ENCODE results near the gene SKAP2.
A peak's percentile ranks its signal among the peaks of the same experiment; 100 is the strongest.

DNA sequence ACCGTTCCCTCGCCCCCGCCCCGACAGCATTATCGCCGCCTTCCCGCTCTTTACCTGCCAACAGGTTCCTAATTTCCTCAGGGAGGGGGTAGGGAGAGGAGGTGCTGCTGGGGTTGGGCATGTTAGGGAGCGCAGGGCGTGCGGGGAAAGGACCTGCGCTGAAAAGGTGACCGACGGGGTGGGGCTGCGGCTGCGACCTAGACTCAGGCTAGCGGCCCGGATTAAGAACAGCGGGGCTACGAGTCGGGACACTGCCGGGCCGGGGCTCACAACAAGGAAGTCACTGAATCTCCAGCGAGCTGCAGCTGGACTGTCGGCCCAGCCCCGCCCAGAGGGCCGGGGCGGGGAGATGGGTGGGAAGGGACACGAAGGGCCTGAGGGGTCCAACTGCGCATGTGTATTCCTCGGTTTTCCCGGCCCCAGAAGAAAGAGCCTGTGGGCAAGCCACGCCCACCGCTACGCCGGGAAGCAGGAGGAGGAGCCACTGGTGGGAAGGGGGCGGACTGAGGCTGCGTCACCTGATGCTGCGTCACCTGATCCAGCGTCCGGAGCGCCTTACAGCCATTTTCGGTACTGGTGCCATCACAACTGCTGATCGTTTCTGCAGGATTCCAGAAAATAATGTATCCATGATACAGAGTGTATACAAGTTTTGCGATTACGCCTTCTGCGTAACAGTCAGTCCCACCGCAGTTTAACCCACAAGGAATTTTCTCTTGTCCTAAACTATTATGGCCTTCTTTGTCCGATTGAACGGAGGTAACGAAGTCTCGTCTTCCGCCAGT is at the start of gene SKAP2:
- TF ChIP-seq, protein P1, sequence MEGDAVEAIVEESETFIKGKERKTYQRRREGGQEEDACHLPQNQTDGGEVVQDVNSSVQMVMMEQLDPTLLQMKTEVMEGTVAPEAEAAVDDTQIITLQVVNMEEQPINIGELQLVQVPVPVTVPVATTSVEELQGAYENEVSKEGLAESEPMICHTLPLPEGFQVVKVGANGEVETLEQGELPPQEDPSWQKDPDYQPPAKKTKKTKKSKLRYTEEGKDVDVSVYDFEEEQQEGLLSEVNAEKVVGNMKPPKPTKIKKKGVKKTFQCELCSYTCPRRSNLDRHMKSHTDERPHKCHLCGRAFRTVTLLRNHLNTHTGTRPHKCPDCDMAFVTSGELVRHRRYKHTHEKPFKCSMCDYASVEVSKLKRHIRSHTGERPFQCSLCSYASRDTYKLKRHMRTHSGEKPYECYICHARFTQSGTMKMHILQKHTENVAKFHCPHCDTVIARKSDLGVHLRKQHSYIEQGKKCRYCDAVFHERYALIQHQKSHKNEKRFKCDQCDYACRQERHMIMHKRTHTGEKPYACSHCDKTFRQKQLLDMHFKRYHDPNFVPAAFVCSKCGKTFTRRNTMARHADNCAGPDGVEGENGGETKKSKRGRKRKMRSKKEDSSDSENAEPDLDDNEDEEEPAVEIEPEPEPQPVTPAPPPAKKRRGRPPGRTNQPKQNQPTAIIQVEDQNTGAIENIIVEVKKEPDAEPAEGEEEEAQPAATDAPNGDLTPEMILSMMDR (IDR thresholded peaks at IDR 0.05) = no peak
- TF ChIP-seq POLR2AphosphoS5 (IDR thresholded peaks at IDR 0.05) (peak; percentile 83 to 97 (median 96)), POLR2A (IDR thresholded peaks at IDR 0.05) (peak; percentile 91 to 92)
